HG03521 (cell line): Measurements from ENCODE around the gene TOP3A.
"Not testable (repeated sequence)": the region's sequence is repeated elsewhere in the genome, so short reads cannot be mapped to it uniquely, and the experiment has no call there.

Source experiments
- ATAC-seq: cut with Tn5 transposase; IDR thresholded peaks from one replicate; pipeline ENCODE4 v1.9.1; 2021; ENCODE audit warnings: mild to moderate bottlenecking, moderate library complexity; ENCODE audit not compliant: unreplicated experiment

The TOP3A gene

DNA sequence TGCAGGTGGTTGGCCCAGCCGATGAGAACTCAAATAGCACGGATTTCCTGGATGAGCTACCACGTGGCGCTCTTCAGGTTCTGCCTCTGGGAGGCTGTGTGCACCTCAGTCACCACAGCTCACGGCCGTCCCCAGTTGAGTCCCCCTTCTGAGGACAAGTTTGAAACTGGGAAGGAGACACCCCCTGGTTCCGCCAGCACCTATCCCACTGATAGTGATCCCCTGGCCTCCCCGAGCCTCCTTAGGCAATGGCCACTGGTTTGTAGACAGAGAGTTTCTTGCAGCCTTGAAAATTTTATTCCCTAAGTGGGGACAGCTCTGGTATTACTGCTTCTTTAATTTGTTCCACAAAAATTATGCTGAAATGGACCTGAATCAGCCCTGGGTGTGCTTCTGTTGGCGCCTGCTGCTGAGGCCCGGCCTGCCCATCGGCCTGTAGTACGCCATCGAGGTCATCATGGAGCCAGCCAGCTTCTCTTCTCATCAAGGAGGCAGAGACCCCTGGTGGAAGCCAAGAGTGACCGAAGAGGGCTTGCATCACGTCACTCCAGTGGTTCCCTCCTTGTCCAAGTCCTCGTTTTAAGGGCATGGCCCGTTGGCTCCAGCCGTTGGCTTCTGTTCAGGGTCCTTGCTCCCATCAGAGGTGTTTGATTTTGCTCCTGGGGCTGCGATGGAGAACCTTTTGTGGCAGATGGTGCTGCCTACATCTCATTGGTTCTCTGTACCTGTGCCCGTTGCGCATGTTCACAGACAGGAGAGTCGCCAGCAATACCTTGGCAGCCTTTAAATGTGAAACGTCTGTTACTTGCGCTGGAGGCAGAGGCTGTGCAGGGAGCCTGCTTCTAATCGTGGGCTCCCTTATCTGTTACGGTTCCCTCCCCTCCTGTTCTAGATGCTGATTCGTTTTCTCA, 9.6 kb upstream of the TOP3A start:
- ATAC-seq: no peak

DNA sequence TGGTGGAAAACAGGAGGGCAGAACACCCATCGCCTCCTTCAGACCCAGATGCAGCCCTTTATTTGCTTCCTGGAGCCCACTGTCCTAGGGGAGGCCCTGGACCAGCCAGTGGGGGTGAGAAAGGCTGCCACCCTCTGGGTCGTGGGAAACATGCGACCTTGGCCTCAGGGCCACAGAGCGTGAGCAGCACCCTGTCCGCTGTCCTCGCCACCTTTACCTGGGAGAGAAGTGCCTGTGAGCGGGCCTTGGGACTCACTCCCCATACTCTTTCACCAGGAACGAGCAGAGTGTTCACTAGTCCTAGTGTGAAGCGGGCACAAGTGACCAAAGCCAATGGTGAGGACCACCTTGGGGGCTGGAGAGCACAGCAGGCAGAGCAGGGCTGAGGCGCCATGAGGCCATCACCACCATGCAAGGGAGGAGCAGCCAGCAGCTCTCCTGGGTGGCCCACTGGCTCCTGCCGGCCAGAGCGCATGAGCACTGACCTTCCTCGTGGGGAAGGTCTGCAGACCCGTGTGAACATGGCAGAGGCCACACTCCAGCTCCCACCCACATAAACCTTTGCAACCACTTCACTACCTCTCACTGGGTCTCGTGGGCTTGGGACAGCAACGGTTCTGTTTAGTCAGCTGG, 8.8 kb upstream of the TOP3A start:
- ATAC-seq: no peak

DNA sequence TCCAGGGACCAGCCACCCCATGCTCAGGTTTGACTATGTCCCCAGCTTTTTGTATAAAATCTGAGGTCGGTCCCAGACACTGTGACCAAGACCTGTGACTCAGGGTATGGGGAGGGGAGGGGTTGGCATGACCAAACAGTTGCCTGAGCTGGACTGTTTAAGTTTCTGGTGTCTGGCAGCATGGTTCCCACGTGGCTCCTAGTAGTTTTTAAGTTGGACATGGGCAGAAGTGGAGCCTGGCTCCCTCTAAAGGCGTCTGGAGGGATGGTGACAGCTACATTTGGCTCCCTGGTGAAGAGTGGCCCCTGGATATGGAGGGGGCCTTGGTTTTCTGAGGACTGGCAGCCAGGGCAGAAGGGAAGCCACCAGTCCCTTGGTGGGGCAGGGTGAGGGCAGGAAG, 8.2 kb upstream of the TOP3A start:
- ATAC-seq: no peak

- no peak for ATAC-seq
Observed at GRCh38 chr17:18322522-18322921, 7.7 kb upstream of the TOP3A start.

GRCh38 chr17:18321309-18321708, 6.5 kb upstream of the TOP3A start:
- ATAC-seq: no peak

DNA sequence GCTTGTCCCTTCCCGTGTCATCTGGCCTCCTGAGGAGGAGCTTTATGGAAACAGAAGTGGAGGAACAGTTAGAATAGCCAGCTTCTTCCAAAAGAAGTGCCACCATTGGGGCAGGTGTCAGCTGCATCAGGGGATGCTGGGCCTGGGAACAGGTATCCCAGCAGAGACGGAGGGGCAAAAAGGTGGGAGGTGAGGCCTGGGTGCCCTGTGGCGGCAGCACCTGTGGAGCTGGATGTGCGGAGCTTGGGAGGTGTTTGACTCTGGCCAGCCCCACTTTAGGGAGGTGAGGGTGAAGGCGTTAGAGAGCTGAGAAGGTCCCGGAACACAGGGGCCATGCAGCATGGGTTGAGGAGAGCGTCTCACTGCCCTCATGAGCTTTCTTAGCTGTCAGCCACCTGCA, 5.5 kb upstream of the TOP3A start:
- ATAC-seq: no peak

DNA sequence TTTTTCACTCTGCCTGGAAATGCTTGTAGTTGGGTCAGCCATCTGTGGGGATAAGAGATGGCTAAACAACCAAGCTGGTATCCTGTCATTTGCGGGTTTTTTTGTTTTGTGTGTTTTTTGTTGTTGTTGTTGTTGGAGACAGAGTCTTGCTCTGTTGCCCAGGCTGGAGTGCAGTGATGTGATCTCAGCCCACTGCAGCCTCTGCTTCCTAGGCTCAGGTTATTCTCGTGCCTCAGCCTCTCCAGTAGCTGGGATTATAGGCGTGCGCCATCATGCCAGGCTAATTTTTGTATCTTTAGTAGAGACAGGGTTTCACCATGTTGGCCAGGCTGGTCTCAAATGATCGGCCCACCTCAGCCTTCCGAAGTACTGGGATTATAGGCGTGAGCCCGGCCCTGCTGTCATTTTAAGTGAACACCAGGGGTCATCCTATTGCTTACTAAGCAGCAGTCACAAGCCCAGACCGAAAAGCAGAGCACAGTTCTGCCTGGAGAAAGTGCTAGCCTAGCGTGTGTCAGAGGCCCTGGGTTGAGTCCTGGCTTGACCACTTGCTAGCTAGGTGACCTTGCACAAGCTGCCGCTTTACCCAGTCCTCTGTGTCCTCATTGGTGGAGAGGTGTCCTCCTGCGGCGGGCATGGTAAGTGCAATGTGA, 4.9 kb upstream of the TOP3A start:
- no peak for ATAC-seq

- ATAC-seq: no peak
Observed at GRCh38 chr17:18318771-18319450, 4.1 kb upstream of the TOP3A start.

DNA sequence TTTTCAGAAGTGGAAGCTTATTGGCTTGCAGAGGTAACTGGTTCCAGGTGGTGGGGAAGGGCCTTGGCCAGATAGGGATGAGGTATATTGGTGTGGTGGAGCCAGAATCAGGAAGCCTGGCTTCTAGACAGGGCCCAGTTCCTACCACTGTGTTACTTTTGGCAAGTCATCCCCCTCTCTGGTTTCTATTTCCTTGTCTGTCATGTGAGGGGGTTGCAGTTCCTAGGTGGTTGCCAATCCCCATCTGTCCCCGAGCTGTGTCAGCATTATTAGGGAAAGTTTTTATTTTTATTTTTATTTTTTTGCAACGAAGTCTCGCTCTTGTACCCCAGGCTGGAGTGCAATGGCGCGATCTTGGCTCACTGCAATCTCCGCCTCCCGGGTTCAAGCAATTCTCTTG, 3.3 kb upstream of the TOP3A start:
- ATAC-seq: no peak

DNA sequence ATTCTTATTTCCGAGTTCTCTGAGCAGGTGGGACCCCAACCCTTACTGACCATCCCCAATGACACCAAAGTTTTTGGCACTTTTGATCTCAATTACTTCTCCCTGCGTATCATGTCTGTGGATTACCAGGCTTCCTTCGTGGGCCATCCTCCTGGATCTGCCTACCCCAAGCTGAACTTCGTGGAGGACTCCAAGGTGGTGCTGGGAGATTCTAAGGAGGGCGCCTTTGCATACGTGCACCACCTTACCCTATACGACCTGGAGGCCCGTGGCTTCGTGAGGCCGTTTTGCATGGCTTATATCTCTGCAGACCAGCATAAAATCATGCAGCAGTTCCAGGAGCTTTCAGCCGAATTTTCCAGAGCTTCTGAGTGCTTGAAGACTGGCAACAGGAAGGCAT, 1.2 kb upstream of the TOP3A start:
- no peak for ATAC-seq

GRCh38 chr17:18315562-18315922, 748 bp upstream of the TOP3A start:
- ATAC-seq: peak; percentile 1

DNA sequence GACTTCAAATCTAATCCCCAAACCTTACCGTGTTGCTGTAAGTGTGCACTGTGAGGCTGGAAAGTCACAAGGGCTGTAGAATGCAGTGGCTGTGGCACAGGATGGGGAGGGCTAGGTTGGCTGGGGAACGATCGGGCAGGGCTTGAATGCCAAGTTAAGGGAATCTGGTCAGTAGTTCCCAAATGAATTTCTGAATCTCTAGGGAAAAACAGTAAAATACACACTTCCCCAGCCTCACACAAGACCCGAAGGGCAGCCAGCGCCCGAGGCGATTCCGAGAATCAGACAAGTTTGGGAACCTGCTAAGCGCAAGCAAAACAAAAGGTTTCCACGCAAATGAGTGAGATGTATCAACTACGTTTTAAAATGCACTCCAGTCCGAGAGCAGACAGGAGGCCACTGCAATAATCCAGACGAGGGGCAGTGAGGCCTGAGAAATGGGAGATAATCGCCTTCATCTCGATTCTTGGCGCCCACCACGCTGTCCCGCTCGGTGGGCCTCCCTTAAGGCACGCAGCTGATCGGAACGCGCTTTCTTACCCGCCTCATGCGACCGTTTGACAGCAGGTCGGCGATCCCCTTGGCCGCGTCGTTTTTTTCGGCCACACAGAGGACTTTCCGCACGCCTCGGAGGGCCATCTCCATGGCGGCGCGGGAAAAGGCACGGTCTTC, 599 bp downstream of the TOP3A start:
- ATAC-seq: peak; percentile 4

DNA sequence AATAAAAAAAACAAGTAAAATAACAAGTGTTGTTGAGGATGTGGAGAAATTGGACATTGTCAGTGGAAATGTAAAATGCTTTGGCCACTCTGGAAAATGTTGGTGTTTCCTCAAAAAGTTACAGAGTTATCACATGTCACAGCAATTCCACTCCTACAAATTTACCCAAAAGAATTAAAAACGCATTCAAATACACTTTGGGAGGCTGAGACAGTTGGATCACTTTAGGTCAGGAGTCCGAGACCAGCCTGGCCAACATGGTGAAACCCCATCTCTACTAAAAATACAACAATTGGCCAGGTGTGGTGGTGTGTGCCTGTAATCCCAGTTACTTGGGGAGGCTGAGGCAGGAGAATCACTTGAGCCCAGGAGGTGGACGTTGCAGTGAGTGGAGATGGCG, 5.6 kb downstream of the TOP3A start:
- no peak for ATAC-seq

DNA sequence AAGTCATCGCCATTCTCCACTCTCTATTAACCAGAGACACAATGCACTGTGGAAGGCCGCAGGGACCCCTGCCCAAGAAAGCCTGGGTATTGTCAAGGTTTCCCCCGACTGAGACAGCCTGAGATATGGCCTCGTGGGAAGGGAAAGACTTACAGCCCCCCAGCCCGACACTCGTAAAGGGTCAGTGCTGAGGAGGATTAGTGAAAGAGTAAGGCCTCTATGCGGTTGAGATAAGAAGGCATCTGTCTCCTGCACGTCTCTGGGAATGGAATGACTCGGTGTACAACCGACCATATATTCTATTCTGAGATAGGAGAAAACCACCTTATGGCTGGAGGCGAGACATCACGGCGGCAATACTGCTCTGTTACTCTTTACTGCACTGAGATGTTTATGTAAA, 11.6 kb downstream of the TOP3A start:
- ATAC-seq: not testable (repeated sequence)

GRCh38 chr17:18300725-18301480, 13.9 kb downstream of the TOP3A start:
- ATAC-seq: no peak

DNA sequence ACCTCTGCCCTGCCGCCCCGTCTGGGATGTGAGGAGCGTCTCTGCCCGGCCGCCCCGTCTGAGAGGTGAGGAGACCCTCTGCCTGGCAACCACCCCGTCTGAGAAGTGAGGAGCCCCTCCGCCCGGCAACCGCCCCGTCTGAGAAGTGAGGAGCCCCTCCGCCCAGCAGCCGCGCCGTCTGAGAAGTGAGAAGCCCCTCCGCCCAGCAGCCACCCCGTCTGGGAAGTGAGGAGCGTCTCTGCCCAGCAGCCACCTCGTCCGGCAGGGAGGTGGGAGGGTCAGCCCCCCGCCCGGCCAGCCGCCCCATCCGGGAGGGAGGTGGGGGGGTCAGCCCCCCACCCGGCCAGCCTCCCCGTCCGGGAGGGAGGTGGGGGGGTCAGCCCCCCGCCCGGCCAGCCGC, 16.7 kb downstream of the TOP3A start:
- not testable (repeated sequence) for ATAC-seq

- ATAC-seq: no peak
Observed at GRCh38 chr17:18291718-18292540, 22.9 kb downstream of the TOP3A start.

DNA sequence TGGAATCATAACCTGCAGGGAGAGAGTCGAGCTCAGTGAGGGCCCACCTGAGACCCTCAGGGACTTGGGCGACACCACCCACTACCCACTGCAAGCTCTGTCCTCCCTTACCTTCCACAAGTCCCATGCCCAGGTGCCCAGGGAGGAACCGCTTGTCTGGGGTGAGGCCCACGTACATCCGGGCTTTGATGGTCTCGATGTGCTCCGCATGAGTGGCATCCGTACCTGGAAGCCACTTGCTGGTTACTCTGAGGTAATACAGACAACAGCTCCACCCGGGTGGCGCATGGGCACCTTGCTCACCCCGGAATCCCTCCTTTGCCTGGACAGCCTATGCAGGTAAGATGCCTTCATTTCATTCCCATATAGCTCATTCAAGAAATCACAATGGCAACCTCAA, 29.5 kb downstream of the TOP3A start:
- ATAC-seq: no peak

DNA sequence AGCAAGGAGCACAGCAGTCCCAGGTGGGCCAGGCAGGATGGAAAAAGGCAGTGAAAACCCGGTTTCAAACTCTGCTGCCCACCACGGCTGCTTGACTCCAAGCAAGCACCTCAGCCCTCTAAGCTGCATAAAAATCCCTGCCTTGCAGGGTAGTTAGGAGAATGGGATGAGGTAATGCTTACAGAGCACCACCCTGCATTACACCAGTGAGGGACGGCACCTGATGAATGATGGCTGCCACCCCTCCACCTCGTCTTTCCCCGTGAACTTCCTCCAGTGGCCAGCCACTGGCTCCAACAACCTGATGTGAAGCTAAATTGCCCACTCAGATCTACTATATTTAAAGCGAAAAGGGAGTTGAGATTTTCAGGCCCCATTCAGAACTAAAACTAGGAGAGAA, 33.0 kb downstream of the TOP3A start:
- no peak for ATAC-seq
